ENCODE data around the gene KASH5. TPM values are rescaled to one million over a fixed set of nuclear protein-coding genes. Genes with fewer than 3 reads are reported as not detected.

KASH5 gene
- total RNA-seq, 1 experiment from 2014 or later = 0.42 TPM

GRCh38 chr19:49366110-49366509 is 21.9 kb upstream of the KASH5 start:
- no peak for ATAC-seq
- H3K27ac Mint-ChIP-seq = no peak overlapping the region

GRCh38 chr19:49368711-49369358 is 19.2 kb upstream of the KASH5 start:
- no peak overlapping the region for H3K4me3 Mint-ChIP-seq
- TF ChIP-seq FOXP1 (CRISPR knock-in tag; IDR thresholded peaks at IDR 0.05; ENCODE audit: borderline replicate concordance) (no peak), ZNF219 (CRISPR knock-in tag; IDR thresholded peaks at IDR 0.05; ENCODE audit: borderline replicate concordance) (no peak), ZNF532 (CRISPR knock-in tag; IDR thresholded peaks at IDR 0.05; ENCODE audit: borderline replicate concordance) (no peak)
- TF ChIP-seq, protein P1, sequence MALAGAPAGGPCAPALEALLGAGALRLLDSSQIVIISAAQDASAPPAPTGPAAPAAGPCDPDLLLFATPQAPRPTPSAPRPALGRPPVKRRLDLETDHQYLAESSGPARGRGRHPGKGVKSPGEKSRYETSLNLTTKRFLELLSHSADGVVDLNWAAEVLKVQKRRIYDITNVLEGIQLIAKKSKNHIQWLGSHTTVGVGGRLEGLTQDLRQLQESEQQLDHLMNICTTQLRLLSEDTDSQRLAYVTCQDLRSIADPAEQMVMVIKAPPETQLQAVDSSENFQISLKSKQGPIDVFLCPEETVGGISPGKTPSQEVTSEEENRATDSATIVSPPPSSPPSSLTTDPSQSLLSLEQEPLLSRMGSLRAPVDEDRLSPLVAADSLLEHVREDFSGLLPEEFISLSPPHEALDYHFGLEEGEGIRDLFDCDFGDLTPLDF (CRISPR knock-in tag; IDR thresholded peaks at IDR 0.05) = no peak

More at GRCh38 chr19:49366110-49366509, 21.9 kb upstream of the KASH5 start:
- TF ChIP-seq ATF1 (CRISPR knock-in tag; IDR thresholded peaks at IDR 0.05) (no peak), SP1 (CRISPR knock-in tag; conservative IDR thresholded peaks at IDR 0.05) (no peak), ESRRA (CRISPR knock-in tag; IDR thresholded peaks at IDR 0.05; ENCODE audit: borderline replicate concordance) (no peak), CBFB (CRISPR knock-in tag; IDR thresholded peaks at IDR 0.05; ENCODE audit: low read depth) (no peak), ZNF532 (CRISPR knock-in tag; IDR thresholded peaks at IDR 0.05; ENCODE audit: borderline replicate concordance) (no peak)
- TF ChIP-seq, protein P2, sequence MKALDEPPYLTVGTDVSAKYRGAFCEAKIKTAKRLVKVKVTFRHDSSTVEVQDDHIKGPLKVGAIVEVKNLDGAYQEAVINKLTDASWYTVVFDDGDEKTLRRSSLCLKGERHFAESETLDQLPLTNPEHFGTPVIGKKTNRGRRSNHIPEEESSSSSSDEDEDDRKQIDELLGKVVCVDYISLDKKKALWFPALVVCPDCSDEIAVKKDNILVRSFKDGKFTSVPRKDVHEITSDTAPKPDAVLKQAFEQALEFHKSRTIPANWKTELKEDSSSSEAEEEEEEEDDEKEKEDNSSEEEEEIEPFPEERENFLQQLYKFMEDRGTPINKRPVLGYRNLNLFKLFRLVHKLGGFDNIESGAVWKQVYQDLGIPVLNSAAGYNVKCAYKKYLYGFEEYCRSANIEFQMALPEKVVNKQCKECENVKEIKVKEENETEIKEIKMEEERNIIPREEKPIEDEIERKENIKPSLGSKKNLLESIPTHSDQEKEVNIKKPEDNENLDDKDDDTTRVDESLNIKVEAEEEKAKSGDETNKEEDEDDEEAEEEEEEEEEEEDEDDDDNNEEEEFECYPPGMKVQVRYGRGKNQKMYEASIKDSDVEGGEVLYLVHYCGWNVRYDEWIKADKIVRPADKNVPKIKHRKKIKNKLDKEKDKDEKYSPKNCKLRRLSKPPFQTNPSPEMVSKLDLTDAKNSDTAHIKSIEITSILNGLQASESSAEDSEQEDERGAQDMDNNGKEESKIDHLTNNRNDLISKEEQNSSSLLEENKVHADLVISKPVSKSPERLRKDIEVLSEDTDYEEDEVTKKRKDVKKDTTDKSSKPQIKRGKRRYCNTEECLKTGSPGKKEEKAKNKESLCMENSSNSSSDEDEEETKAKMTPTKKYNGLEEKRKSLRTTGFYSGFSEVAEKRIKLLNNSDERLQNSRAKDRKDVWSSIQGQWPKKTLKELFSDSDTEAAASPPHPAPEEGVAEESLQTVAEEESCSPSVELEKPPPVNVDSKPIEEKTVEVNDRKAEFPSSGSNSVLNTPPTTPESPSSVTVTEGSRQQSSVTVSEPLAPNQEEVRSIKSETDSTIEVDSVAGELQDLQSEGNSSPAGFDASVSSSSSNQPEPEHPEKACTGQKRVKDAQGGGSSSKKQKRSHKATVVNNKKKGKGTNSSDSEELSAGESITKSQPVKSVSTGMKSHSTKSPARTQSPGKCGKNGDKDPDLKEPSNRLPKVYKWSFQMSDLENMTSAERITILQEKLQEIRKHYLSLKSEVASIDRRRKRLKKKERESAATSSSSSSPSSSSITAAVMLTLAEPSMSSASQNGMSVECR (CRISPR knock-in tag; IDR thresholded peaks at IDR 0.05; ENCODE audit: borderline replicate concordance) = no peak
- TF ChIP-seq, protein P3, sequence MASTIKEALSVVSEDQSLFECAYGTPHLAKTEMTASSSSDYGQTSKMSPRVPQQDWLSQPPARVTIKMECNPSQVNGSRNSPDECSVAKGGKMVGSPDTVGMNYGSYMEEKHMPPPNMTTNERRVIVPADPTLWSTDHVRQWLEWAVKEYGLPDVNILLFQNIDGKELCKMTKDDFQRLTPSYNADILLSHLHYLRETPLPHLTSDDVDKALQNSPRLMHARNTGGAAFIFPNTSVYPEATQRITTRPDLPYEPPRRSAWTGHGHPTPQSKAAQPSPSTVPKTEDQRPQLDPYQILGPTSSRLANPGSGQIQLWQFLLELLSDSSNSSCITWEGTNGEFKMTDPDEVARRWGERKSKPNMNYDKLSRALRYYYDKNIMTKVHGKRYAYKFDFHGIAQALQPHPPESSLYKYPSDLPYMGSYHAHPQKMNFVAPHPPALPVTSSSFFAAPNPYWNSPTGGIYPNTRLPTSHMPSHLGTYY (CRISPR knock-in tag; IDR thresholded peaks at IDR 0.05) = no peak
- H3K9me3 Mint-ChIP-seq = peaks cover 25% of the 10 kb centered on the region
- DNase-seq (ENCODE audit: low spot score) = no peak
- H3K4me1 Mint-ChIP-seq = peaks cover 3% of the 10 kb centered on the region
- CTCF ChIA-PET = no interaction called here
- H3K4me3 Mint-ChIP-seq = no peak overlapping the region
- POLR2A ChIA-PET = no interaction called here
- H3K36me3 Mint-ChIP-seq = peaks cover 21% of the 10 kb centered on the region
- peaks cover 23% of the 10 kb centered on the region for H3K27me3 Mint-ChIP-seq (ENCODE audit: low read depth)

More at GRCh38 chr19:49368711-49369358, 19.2 kb upstream of the KASH5 start:
- Mint-ChIP-seq H3K27me3 (ENCODE audit: low read depth) (peaks cover 23% of the 10 kb centered on the region), H3K27ac (no peak overlapping the region), H3K9me3 (peaks cover 25% of the 10 kb centered on the region), H3K36me3 (peaks cover 21% of the 10 kb centered on the region), H3K4me1 (peaks cover 8% of the 10 kb centered on the region)
- CTCF ChIA-PET = no interaction called here
- no peak for DNase-seq (ENCODE audit: low spot score)
- ATAC-seq = no peak
- POLR2A ChIA-PET = no interaction called here
